Gastroesophageal sphincter (tissue), 4 donors: ENCODE data around the gene DEFB113. TPM values are rescaled to one million over a fixed set of nuclear protein-coding genes. Genes with fewer than 3 reads are reported as not detected.

Source experiments
- ATAC-seq: fragments of 150-250 bp; one replicate; pipeline ENCODE4 v1.9.1; 2016; ENCODE audit warnings: mild to moderate bottlenecking, moderate library complexity
- H3K27ac ChIP-seq, 4 donors: fragments of 200-600 bp; sonication (generic) in 3 of 4; 1 replicate in 3 of 4; 2 replicates in 1 of 4; pipeline ENCODE4 v1.5.1; 2016 to 2019
- H3K27me3 ChIP-seq: fragments of 200-600 bp; sonication (generic); one replicate; pipeline ENCODE4 v1.5.1; 2019
- H3K36me3 ChIP-seq, 2 donors: fragments of 200-600 bp; sonication (generic); one replicate each; pipeline ENCODE4 v1.5.1; 2019; ENCODE audit warnings: control low read depth in 1 of 2
- H3K4me1 ChIP-seq, 3 donors: fragments of 200-600 bp; sonication (generic); 1 replicate in 2 of 3; 2 replicates in 1 of 3; pipeline ENCODE4 v1.5.1; 2016 to 2019; ENCODE audit warnings: control low read depth in 2 of 3
- H3K4me3 ChIP-seq, 2 donors: fragments of 200-600 bp; sonication (generic); one replicate each; pipeline ENCODE4 v1.5.1; 2019; ENCODE audit warnings: mild to moderate bottlenecking in 1 of 2, moderate library complexity in 1 of 2
- H3K9me3 ChIP-seq, 3 donors: fragments of 200-600 bp; sonication (generic); one replicate each; pipeline ENCODE4 v1.5.1; 2017 to 2019; ENCODE audit warnings: control low read depth in 2 of 3
- EP300 ChIP-seq: sonication (generic); formaldehyde crosslinking; IDR thresholded peaks from one replicate; pipeline ENCODE4 v1.6.1; 2017; ENCODE audit warnings: antibody characterized with exemption, mild to moderate bottlenecking
- POLR2A ChIP-seq, 2 donors: fragments of 450-650 bp; IDR thresholded peaks; one replicate each; pipeline ENCODE4 v1.6.1; 2017; ENCODE audit warnings: antibody characterized with exemption in 2 of 2, mild to moderate bottlenecking in 2 of 2, moderate library complexity in 1 of 2
- POLR2AphosphoS5 ChIP-seq: sonication (generic); formaldehyde crosslinking; IDR thresholded peaks from one replicate; pipeline ENCODE4 v1.6.1; 2017; ENCODE audit warnings: antibody characterized with exemption
- WGBS, 2 donors: methylation state at CpG; one replicate each; pipeline ENCODE4 v1.1.5; 2018; ENCODE audit warnings: low coverage in 1 of 2; 5-methylcytosine and 5-hydroxymethylcytosine counted together
- total RNA-seq, 4 donors: library from RNA; depleted of rRNA; stranded (reverse); fragments of >200 nt; gene quantifications; one replicate each; pipeline ENCODE4 v1.1.0, GENCODE V29; 2016
- TF ChIP-seq, protein P1 (sequence below), 4 experiments: fragments of 200-600 bp in 2 of 4; fragments of 450-650 bp in 2 of 4; sonication (generic) in 1 of 4; IDR thresholded peaks; one replicate each; pipeline ENCODE4 v1.5.1; 2017 to 2019; ENCODE audit warnings: antibody characterized with exemption in 4 of 4, mild to moderate bottlenecking in 2 of 4, moderate library complexity in 2 of 4

Gene DEFB113
- total RNA-seq, 4 donors from 2014 or later, result not detected

DNA sequence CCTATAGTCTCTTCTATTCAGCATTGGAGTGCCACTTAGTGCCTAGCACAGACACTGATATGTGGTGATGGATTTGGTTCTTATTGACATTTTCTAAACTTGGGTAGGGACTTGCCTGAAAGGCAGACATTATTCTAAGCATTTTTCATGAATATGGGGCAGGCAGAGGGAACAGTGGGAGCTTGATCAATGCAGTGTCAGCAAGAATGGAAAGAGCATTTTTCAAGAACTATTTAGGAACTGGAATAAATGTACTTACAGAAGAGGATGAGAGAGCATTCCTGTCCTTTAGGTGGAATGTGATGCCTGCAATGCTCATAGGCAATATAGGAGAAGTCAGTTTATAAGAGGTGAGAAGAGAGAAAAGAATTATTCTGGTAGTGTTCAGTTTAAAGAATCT lies 31.6 kb downstream of the DEFB113 start:
- no peak overlapping the region for H3K27ac ChIP-seq
- no peak for TF ChIP-seq POLR2A (IDR thresholded peaks at IDR 0.05)
- no peak for TF ChIP-seq POLR2AphosphoS5
- TF ChIP-seq EP300, result no peak
- TF ChIP-seq, protein P1, sequence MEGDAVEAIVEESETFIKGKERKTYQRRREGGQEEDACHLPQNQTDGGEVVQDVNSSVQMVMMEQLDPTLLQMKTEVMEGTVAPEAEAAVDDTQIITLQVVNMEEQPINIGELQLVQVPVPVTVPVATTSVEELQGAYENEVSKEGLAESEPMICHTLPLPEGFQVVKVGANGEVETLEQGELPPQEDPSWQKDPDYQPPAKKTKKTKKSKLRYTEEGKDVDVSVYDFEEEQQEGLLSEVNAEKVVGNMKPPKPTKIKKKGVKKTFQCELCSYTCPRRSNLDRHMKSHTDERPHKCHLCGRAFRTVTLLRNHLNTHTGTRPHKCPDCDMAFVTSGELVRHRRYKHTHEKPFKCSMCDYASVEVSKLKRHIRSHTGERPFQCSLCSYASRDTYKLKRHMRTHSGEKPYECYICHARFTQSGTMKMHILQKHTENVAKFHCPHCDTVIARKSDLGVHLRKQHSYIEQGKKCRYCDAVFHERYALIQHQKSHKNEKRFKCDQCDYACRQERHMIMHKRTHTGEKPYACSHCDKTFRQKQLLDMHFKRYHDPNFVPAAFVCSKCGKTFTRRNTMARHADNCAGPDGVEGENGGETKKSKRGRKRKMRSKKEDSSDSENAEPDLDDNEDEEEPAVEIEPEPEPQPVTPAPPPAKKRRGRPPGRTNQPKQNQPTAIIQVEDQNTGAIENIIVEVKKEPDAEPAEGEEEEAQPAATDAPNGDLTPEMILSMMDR (IDR thresholded peaks at IDR 0.05), result no peak
- H3K4me1 ChIP-seq, result no peaks in the 10 kb centered on the region
- no peaks in the 10 kb centered on the region for H3K36me3 ChIP-seq
- H3K27me3 ChIP-seq, result peaks cover 4% of the 10 kb centered on the region
- no peaks in the 10 kb centered on the region for H3K9me3 ChIP-seq
- H3K4me3 ChIP-seq, result no peak overlapping the region
- no peak for ATAC-seq

DNA sequence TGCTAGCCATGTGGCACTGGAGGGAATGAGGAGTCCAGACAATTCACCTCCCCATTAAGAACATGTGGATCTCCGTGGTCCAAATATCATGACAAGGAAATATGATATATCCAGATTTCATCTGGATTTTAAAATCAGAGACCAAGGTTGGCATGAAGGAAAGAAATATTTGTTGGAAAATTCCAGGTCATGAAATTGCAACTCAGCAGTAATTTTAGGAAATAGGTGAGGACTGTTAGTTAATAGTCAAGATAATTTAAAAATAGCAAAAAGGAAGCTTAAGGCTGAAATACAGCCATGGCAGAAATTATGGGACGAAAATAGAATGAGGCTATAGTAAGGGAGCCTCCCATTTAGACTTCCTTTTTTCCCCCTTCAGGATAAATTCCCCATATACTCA lies 32.4 kb downstream of the DEFB113 start:
- Histone ChIP-seq H3K9me3 (no peaks in the 10 kb centered on the region), H3K36me3 (no peaks in the 10 kb centered on the region), H3K4me1 (no peaks in the 10 kb centered on the region), H3K27ac (no peak overlapping the region), H3K27me3 (peaks cover 4% of the 10 kb centered on the region), H3K4me3 (no peak overlapping the region)
- WGBS, 2 donors, result 70 to 76% methylated on average over 2 of the region's 2 CpGs
- TF ChIP-seq, protein P1 (IDR thresholded peaks at IDR 0.05), result no peak
- TF ChIP-seq EP300, result no peak
- TF ChIP-seq POLR2A (IDR thresholded peaks at IDR 0.05), result no peak
- no peak for TF ChIP-seq POLR2AphosphoS5
- no peak for ATAC-seq

GRCh38 chr6:49935387-49935786 lies 34.0 kb downstream of the DEFB113 start:
- Histone ChIP-seq H3K36me3 (no peaks in the 10 kb centered on the region), H3K4me1 (no peaks in the 10 kb centered on the region), H3K9me3 (no peaks in the 10 kb centered on the region), H3K27ac (no peak overlapping the region), H3K27me3 (peaks cover 4% of the 10 kb centered on the region), H3K4me3 (no peak overlapping the region)
- 73 to 90% methylated on average over 3 of the region's 3 CpGs for WGBS, 2 donors
- no peak for TF ChIP-seq POLR2AphosphoS5
- TF ChIP-seq POLR2A (IDR thresholded peaks at IDR 0.05), result no peak
- TF ChIP-seq, protein P1 (IDR thresholded peaks at IDR 0.05), result no peak
- TF ChIP-seq EP300, result no peak
- no peak for ATAC-seq

DNA sequence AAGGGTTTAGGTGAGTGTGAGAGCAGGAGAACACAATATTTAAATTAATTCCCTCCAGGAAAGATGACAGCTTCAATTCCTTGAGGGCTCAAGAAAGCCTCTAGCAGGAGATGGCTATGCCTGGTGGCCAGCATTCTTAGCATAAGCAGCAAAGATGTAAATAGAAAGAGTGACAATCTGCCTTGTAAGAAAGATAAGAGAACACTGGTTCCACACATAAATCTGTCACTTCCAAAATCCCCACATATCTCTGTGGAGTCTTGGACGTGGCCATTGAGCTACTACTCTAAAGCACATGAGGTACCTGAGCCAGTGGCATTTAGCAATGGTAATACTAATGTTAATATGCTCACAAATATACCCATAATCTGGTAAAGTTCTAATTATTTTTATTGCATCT lies 34.7 kb downstream of the DEFB113 start:
- H3K4me1 ChIP-seq, result no peaks in the 10 kb centered on the region
- no peak for TF ChIP-seq POLR2AphosphoS5
- TF ChIP-seq, protein P1 (IDR thresholded peaks at IDR 0.05), result no peak
- no peak for TF ChIP-seq POLR2A (IDR thresholded peaks at IDR 0.05)
- TF ChIP-seq EP300, result no peak
- no peaks in the 10 kb centered on the region for H3K9me3 ChIP-seq
- no peak overlapping the region for H3K27ac ChIP-seq
- peaks cover 4% of the 10 kb centered on the region for H3K27me3 ChIP-seq
- H3K36me3 ChIP-seq, result no peaks in the 10 kb centered on the region
- 44 to 86% methylated on average over 1 of the region's 1 CpG for WGBS, 2 donors
- no peak for ATAC-seq
- no peak overlapping the region for H3K4me3 ChIP-seq

GRCh38 chr6:49933526-49933925 lies 35.9 kb downstream of the DEFB113 start:
- Histone ChIP-seq H3K4me1 (no peaks in the 10 kb centered on the region), H3K36me3 (no peaks in the 10 kb centered on the region), H3K27me3 (peaks cover 4% of the 10 kb centered on the region), H3K4me3 (no peak overlapping the region), H3K27ac (no peak overlapping the region), H3K9me3 (no peaks in the 10 kb centered on the region)
- no peak for TF ChIP-seq EP300
- TF ChIP-seq, protein P1 (IDR thresholded peaks at IDR 0.05), result no peak
- no peak for TF ChIP-seq POLR2AphosphoS5
- TF ChIP-seq POLR2A (IDR thresholded peaks at IDR 0.05), result no peak
- 67% methylated on average over 2 of the region's 21 CpGs; no CpG with 5 or more reads in 1 of the 2 donors for WGBS, 2 donors
- ATAC-seq, result no peak
